GM06990 (cell line): ENCODE data around the gene SLC66A2.

Source experiments
- DNase-seq: peaks from one replicate; pipeline ENCODE4 v3.0.0-alpha.2; 2011; ENCODE audit not compliant: insufficient read length; ENCODE audit errors: extremely low read depth
- H3K27me3 ChIP-seq: replicated peaks from 2 replicates; pipeline ENCODE4 v1.6.0; 2011; ENCODE audit warnings: low read length; ENCODE audit not compliant: control insufficient read depth, insufficient read depth
- H3K36me3 ChIP-seq: 2 replicates; pipeline ENCODE4 v1.5.1; 2011; ENCODE audit warnings: low read length; ENCODE audit not compliant: control insufficient read depth, insufficient read depth
- H3K4me3 ChIP-seq: replicated peaks from 2 replicates; pipeline ENCODE4 v1.5.1; 2011; ENCODE audit warnings: low read depth, mild to moderate bottlenecking, control low read depth, low read length
- CTCF ChIP-seq: IDR thresholded peaks from 2 replicates; pipeline ENCODE4 v1.5.1; 2011; ENCODE audit warnings: low read length, control low read depth, mild to moderate bottlenecking, inconsistent platforms; ENCODE audit not compliant: insufficient read depth, poor library complexity, severe bottlenecking

Gene SLC66A2

GRCh38 chr18:79945118-79946042 lies 6.1 kb downstream of the SLC66A2 start:
- Histone ChIP-seq H3K27me3 (no peaks in the 10 kb centered on the region), H3K36me3 (peaks cover 8% of the 10 kb centered on the region), H3K4me3 (no peak overlapping the region)
- no peak for DNase-seq
- TF ChIP-seq CTCF: no peak

- Histone ChIP-seq H3K36me3 (peaks cover 11% of the 10 kb centered on the region), H3K4me3 (no peak overlapping the region), H3K27me3 (no peaks in the 10 kb centered on the region)
- TF ChIP-seq CTCF: no peak
- DNase-seq: no peak
These were observed 6.7 kb downstream of the SLC66A2 start for GRCh38 chr18:79944746-79945117.

GRCh38 chr18:79944126-79944731 lies 7.2 kb downstream of the SLC66A2 start:
- peak; percentile 51 for DNase-seq
- H3K27me3 ChIP-seq: no peaks in the 10 kb centered on the region
- no peak overlapping the region for H3K4me3 ChIP-seq
- peaks cover 11% of the 10 kb centered on the region for H3K36me3 ChIP-seq
- no peak for TF ChIP-seq CTCF

GRCh38 chr18:79943608-79944125 lies 7.8 kb downstream of the SLC66A2 start:
- Histone ChIP-seq H3K4me3 (no peak overlapping the region), H3K36me3 (peaks cover 11% of the 10 kb centered on the region), H3K27me3 (no peaks in the 10 kb centered on the region)
- no peak for TF ChIP-seq CTCF
- no peak for DNase-seq

- no peak for DNase-seq
- Histone ChIP-seq H3K4me3 (no peak overlapping the region), H3K36me3 (peaks cover 11% of the 10 kb centered on the region), H3K27me3 (no peaks in the 10 kb centered on the region)
- no peak for TF ChIP-seq CTCF
These were observed 8.5 kb downstream of the SLC66A2 start for GRCh38 chr18:79942786-79943607.
